KMS-11 (cell line): ENCODE measurements around the gene DDX24.

ENCODE experiments used
- H2AFZ ChIP-seq: fragments of 200-600 bp; sonication (generic); 2 replicates; pipeline ENCODE4 v1.6.1; 2016; ENCODE audit warnings: antibody characterized with exemption, mixed run types, low read depth
- H3K27ac ChIP-seq: fragments of 200-600 bp; sonication (generic); 2 replicates; pipeline ENCODE4 v1.6.1; 2016; ENCODE audit warnings: mild to moderate bottlenecking, mixed run types
- H3K27me3 ChIP-seq: fragments of 200-600 bp; sonication (generic); 2 replicates; pipeline ENCODE4 v1.6.1; 2017; ENCODE audit warnings: mild to moderate bottlenecking, low read depth, mixed run types, moderate library complexity; ENCODE audit not compliant: insufficient read depth
- H3K36me3 ChIP-seq: fragments of 200-600 bp; sonication (generic); 2 replicates; pipeline ENCODE4 v1.6.1; 2017; ENCODE audit warnings: mild to moderate bottlenecking, mixed run types; ENCODE audit not compliant: insufficient read depth
- H3K4me1 ChIP-seq: fragments of 200-600 bp; sonication (generic); 2 replicates; pipeline ENCODE4 v1.6.1; 2016; ENCODE audit warnings: mild to moderate bottlenecking, low read depth, mixed run types; ENCODE audit not compliant: poor library complexity, severe bottlenecking
- H3K4me2 ChIP-seq: fragments of 200-600 bp; sonication (generic); 2 replicates; pipeline ENCODE4 v1.7.0; 2016; ENCODE audit warnings: mild to moderate bottlenecking, mixed run types
- H3K4me3 ChIP-seq: fragments of 200-600 bp; sonication (generic); IDR thresholded peaks from 2 replicates; pipeline ENCODE4 v1.6.1; 2017; ENCODE audit warnings: low read depth, low read length, mixed read lengths; ENCODE audit not compliant: insufficient read depth
- H3K79me2 ChIP-seq: fragments of 200-600 bp; sonication (generic); 2 replicates; pipeline ENCODE4 v1.6.1; 2016; ENCODE audit warnings: low read depth, mixed run types; ENCODE audit not compliant: insufficient read depth
- H3K9ac ChIP-seq: fragments of 200-600 bp; sonication (generic); 2 replicates; pipeline ENCODE4 v1.6.1; 2016; ENCODE audit warnings: mild to moderate bottlenecking, mixed run types
- H4K20me1 ChIP-seq: fragments of 200-600 bp; sonication (generic); 2 replicates; pipeline ENCODE4 v1.6.1; 2016; ENCODE audit warnings: mild to moderate bottlenecking, mixed run types; ENCODE audit not compliant: insufficient read depth
- CTCF ChIP-seq: fragments of 200-600 bp; sonication (generic); conservative IDR thresholded peaks from 2 replicates; pipeline ENCODE4 v1.6.1; 2017; ENCODE audit warnings: low read depth, mild to moderate bottlenecking, antibody characterized with exemption, low read length, moderate library complexity, mixed read lengths

Gene DDX24

GRCh38 chr14:94117856-94118255 is 36.9 kb upstream of the DDX24 start:
- no peak overlapping the region for H3K4me2 ChIP-seq
- no peak for TF ChIP-seq CTCF
- H3K9ac ChIP-seq: no peak overlapping the region
- H3K36me3 ChIP-seq: no peaks in the 10 kb centered on the region
- H2AFZ ChIP-seq: no peak overlapping the region
- H3K27me3 ChIP-seq: no peaks in the 10 kb centered on the region
- H3K79me2 ChIP-seq: no peaks in the 10 kb centered on the region
- H3K4me3 ChIP-seq: no peak overlapping the region
- H3K4me1 ChIP-seq: no peaks in the 10 kb centered on the region
- H3K27ac ChIP-seq: no peak overlapping the region
- no peaks in the 10 kb centered on the region for H4K20me1 ChIP-seq

- Histone ChIP-seq H3K9ac (no peak overlapping the region), H3K79me2 (no peaks in the 10 kb centered on the region)
Observed at GRCh38 chr14:94116701-94117100, 35.7 kb upstream of the DDX24 start.

GRCh38 chr14:94115631-94116030 is 34.6 kb upstream of the DDX24 start:
- Histone ChIP-seq H3K9ac (no peak overlapping the region), H3K4me2 (no peak overlapping the region), H3K4me3 (no peak overlapping the region), H3K79me2 (no peaks in the 10 kb centered on the region), H3K36me3 (no peaks in the 10 kb centered on the region), H4K20me1 (no peaks in the 10 kb centered on the region), H3K4me1 (no peaks in the 10 kb centered on the region), H2AFZ (no peak overlapping the region), H3K27me3 (no peaks in the 10 kb centered on the region), H3K27ac (no peak overlapping the region)
- TF ChIP-seq CTCF: no peak

More at GRCh38 chr14:94116701-94117100, 35.7 kb upstream of the DDX24 start:
- Histone ChIP-seq H3K4me2 (no peak overlapping the region), H4K20me1 (no peaks in the 10 kb centered on the region), H3K36me3 (no peaks in the 10 kb centered on the region), H3K27me3 (no peaks in the 10 kb centered on the region), H3K4me3 (no peak overlapping the region), H2AFZ (no peak overlapping the region), H3K4me1 (no peaks in the 10 kb centered on the region), H3K27ac (no peak overlapping the region)
- no peak for TF ChIP-seq CTCF

GRCh38 chr14:94115058-94115591 is 34.1 kb upstream of the DDX24 start:
- H3K27ac ChIP-seq: no peak overlapping the region
- no peaks in the 10 kb centered on the region for H3K36me3 ChIP-seq
- no peaks in the 10 kb centered on the region for H3K4me1 ChIP-seq
- no peak overlapping the region for H3K4me2 ChIP-seq
- H3K27me3 ChIP-seq: no peaks in the 10 kb centered on the region
- H3K9ac ChIP-seq: no peak overlapping the region
- TF ChIP-seq CTCF: no peak
- H2AFZ ChIP-seq: no peak overlapping the region
- no peaks in the 10 kb centered on the region for H3K79me2 ChIP-seq
- no peak overlapping the region for H3K4me3 ChIP-seq
- no peaks in the 10 kb centered on the region for H4K20me1 ChIP-seq
